MM.1S (cell line): ENCODE results near the gene TLE1.

ENCODE experiments used
- CTCF ChIP-seq: fragments of 300-600 bp; sonication (generic); IDR thresholded peaks from 2 replicates; pipeline ENCODE4 v1.5.1; 2016; ENCODE audit warnings: antibody characterized with exemption, low read length, mixed read lengths
- EZH2 ChIP-seq: fragments of 300-600 bp; sonication (generic); optimal IDR thresholded peaks from 2 replicates; pipeline ENCODE3; 2017; ENCODE audit warnings: low read depth, mild to moderate bottlenecking, antibody characterized with exemption, low read length, mixed read lengths

DNA sequence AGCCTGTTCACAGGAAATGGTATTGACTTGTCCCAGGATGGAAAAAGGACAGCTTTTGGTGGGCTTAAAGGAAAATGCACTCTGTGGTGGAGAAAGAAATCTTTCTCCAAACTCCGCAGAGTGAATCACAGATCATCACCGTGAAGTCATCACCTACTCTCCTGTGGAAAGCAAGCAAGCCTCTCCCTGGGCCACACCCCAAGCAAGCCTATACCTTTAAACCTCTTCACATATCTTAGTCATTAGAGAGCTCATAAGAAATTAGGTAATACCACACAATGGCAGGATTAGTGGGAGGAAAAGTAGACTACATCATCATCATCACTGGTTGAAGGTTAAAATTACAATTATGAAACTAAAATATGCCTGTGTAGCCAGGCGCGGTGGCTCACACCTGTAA is 23.2 kb downstream of the TLE1 start:
- no peak for TF ChIP-seq CTCF
- no peak for TF ChIP-seq EZH2
